PC-3 (cell line): ENCODE results near the gene INAFM2.

Experiments
- EZH2 ChIP-seq: fragments of 300-600 bp; sonication (generic); IDR thresholded peaks from one replicate; pipeline ENCODE4 v1.6.1; 2017; ENCODE audit warnings: antibody characterized with exemption, mild to moderate bottlenecking, low read length; ENCODE audit not compliant: unreplicated experiment
- TF ChIP-seq, protein P1 (sequence below): fragments of 300-600 bp; sonication (generic); conservative IDR thresholded peaks from 2 replicates; pipeline ENCODE4 v1.5.1; 2017; ENCODE audit warnings: antibody characterized with exemption, low read depth, mild to moderate bottlenecking, low read length

DNA sequence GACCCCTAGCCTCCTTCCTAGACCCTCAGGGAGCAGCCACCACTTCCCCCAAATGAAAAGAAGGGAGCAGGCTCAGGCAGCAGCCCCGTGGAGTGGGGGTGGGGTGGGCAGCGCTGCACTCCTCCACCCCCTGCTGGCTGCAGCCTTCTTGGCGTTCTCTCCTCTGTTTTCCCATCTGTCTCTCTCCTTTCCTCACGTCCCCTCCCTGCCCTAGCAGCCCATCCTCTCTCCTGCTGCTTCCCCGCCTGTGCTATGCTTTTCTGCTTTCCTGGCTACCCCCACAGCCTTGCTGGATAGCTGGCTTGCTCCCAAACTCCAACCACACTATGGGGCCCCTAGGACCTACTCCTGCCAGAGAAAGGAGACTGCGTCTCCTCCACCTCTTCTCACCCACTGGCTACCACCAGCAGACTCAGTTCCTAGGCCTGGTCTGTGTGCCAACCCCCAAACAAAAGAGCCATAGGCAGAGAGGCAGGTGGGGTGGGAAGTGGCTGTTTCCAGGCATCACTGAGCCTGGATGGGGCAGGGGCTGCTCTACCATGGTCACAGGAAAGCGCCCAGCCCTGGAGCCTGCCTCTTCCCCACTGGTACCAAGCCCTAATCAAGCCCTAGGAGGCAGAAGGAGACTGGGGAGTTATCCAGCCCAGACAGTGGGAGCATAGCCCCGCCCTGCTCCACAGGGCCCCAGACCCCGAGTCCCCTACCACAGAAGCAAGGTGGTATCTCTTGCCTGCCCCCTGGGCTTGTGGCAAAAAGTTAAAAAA lies 31.1 kb downstream of the INAFM2 start:
- TF ChIP-seq, protein P1, sequence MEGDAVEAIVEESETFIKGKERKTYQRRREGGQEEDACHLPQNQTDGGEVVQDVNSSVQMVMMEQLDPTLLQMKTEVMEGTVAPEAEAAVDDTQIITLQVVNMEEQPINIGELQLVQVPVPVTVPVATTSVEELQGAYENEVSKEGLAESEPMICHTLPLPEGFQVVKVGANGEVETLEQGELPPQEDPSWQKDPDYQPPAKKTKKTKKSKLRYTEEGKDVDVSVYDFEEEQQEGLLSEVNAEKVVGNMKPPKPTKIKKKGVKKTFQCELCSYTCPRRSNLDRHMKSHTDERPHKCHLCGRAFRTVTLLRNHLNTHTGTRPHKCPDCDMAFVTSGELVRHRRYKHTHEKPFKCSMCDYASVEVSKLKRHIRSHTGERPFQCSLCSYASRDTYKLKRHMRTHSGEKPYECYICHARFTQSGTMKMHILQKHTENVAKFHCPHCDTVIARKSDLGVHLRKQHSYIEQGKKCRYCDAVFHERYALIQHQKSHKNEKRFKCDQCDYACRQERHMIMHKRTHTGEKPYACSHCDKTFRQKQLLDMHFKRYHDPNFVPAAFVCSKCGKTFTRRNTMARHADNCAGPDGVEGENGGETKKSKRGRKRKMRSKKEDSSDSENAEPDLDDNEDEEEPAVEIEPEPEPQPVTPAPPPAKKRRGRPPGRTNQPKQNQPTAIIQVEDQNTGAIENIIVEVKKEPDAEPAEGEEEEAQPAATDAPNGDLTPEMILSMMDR: peak; percentile 63; the same call in 1 of the 2 replicates
- no peak for TF ChIP-seq EZH2
